ENCODE results near the gene ADRM1. TPM values are rescaled to one million over a fixed set of nuclear protein-coding genes. Genes with fewer than 3 reads are reported as not detected.

ADRM1 gene
- polyA plus RNA-seq, 2 of the 4 experiments (the other 2 are of a cell fraction), result 87.9 to 130 TPM

GRCh38 chr20:62282877-62283503, 19.8 kb upstream of the ADRM1 start:
- Histone ChIP-seq H3K9me3 (no peaks in the 10 kb centered on the region), H3K4me1 (no peaks in the 10 kb centered on the region), H3K27ac (no peak overlapping the region), H3K4me2 (no peak overlapping the region), H3K4me3 (no peak overlapping the region)
- FAIRE-seq (no peak), DNase-seq (ENCODE audit: low read depth in 1 of 2, low spot score in 1 of 2) (no peak), ATAC-seq (no peak)
- TF ChIP-seq KDM1A (IDR thresholded peaks at IDR 0.05; ENCODE audit: low read depth) (no peak), BHLHE40 (IDR thresholded peaks at IDR 0.05; ENCODE audit: low read depth, low read length) (no peak), JUN (IDR thresholded peaks at IDR 0.05) (no peak), SMC3 (IDR thresholded peaks at IDR 0.05) (no peak), NR3C1 (IDR thresholded peaks at IDR 0.05) (no peak), CHD4 (IDR thresholded peaks at IDR 0.05; ENCODE audit: borderline replicate concordance) (no peak), TP53 (CRISPR knock-in tag; IDR thresholded peaks at IDR 0.05) (no peak), FOSL2 (IDR thresholded peaks at IDR 0.05) (no peak), FOSL2 (CRISPR knock-in tag; IDR thresholded peaks at IDR 0.05) (no peak)
- 90% methylated on average over 16 of the region's 16 CpGs for WGBS (ENCODE audit: missing lambda C conversion rate)
- ChIA-PET POLR2A (no interaction called here), CTCF (interaction anchor here (1.3 kb wide), 1 partner anchor 11 kb away, joined by 3 read pairs; no protein-coding TSS in a partner anchor)

- ATAC-seq (no peak), DNase-seq (ENCODE audit: low read depth in 1 of 2, low spot score in 1 of 2) (no peak), FAIRE-seq (no peak)
- Histone ChIP-seq H3K4me3 (no peak overlapping the region), H3K9me3 (no peaks in the 10 kb centered on the region), H3K4me2 (no peak overlapping the region), H3K4me1 (no peaks in the 10 kb centered on the region), H3K27ac (no peak overlapping the region)
- CTCF ChIA-PET, result interaction anchor here (1.1 kb wide), 1 partner anchor 8 kb away, joined by 3 read pairs; no protein-coding TSS in a partner anchor
- WGBS (ENCODE audit: missing lambda C conversion rate), result 75% methylated on average over 6 of the region's 6 CpGs
- TF ChIP-seq EHF (CRISPR knock-in tag; IDR thresholded peaks at IDR 0.05) (no peak), CEBPB (IDR thresholded peaks at IDR 0.05) (no peak), NFE2L2 (conservative IDR thresholded peaks at IDR 0.05; ENCODE audit: low read length) (no peak), ZNF302 (CRISPR knock-in tag; IDR thresholded peaks at IDR 0.05) (no peak), RARB (CRISPR knock-in tag; IDR thresholded peaks at IDR 0.05) (no peak), ZSCAN20 (CRISPR knock-in tag; IDR thresholded peaks at IDR 0.05) (no peak), POLR2A (IDR thresholded peaks at IDR 0.05; ENCODE audit: low read length) (no peak), NPAS2 (CRISPR knock-in tag; IDR thresholded peaks at IDR 0.05; ENCODE audit: borderline replicate concordance) (no peak), CBX2 (IDR thresholded peaks at IDR 0.05; ENCODE audit: borderline replicate concordance, low read depth) (no peak), ZC3H11A (IDR thresholded peaks at IDR 0.05) (no peak), USF2 (IDR thresholded peaks at IDR 0.05) (no peak), CHD2 (IDR thresholded peaks at IDR 0.05; ENCODE audit: low read length, partially characterized antibody) (no peak)
- TF ChIP-seq, protein P1, sequence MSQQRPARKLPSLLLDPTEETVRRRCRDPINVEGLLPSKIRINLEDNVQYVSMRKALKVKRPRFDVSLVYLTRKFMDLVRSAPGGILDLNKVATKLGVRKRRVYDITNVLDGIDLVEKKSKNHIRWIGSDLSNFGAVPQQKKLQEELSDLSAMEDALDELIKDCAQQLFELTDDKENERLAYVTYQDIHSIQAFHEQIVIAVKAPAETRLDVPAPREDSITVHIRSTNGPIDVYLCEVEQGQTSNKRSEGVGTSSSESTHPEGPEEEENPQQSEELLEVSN (IDR thresholded peaks at IDR 0.05; ENCODE audit: borderline replicate concordance, low read depth), result no peak
- TF ChIP-seq, protein P2, sequence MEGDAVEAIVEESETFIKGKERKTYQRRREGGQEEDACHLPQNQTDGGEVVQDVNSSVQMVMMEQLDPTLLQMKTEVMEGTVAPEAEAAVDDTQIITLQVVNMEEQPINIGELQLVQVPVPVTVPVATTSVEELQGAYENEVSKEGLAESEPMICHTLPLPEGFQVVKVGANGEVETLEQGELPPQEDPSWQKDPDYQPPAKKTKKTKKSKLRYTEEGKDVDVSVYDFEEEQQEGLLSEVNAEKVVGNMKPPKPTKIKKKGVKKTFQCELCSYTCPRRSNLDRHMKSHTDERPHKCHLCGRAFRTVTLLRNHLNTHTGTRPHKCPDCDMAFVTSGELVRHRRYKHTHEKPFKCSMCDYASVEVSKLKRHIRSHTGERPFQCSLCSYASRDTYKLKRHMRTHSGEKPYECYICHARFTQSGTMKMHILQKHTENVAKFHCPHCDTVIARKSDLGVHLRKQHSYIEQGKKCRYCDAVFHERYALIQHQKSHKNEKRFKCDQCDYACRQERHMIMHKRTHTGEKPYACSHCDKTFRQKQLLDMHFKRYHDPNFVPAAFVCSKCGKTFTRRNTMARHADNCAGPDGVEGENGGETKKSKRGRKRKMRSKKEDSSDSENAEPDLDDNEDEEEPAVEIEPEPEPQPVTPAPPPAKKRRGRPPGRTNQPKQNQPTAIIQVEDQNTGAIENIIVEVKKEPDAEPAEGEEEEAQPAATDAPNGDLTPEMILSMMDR (IDR thresholded peaks at IDR 0.05), result no peak
- TF ChIP-seq, protein P3, sequence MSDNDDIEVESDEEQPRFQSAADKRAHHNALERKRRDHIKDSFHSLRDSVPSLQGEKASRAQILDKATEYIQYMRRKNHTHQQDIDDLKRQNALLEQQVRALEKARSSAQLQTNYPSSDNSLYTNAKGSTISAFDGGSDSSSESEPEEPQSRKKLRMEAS (IDR thresholded peaks at IDR 0.05), result no peak
- POLR2A ChIA-PET, result interaction anchor here (0.6 kb wide), 1 partner anchor 102 kb away, joined by 3 read pairs; the partner anchor contains the start of gene RPS21
Observed at GRCh38 chr20:62284448-62284847, 18.3 kb upstream of the ADRM1 start.
